HG03378 (cell line): ENCODE data around the gene CD36.

Experiments used
- ATAC-seq: cut with Tn5 transposase; IDR thresholded peaks from one replicate; pipeline ENCODE4 v1.9.1; 2021; ENCODE audit warnings: mild to moderate bottlenecking, moderate library complexity; ENCODE audit not compliant: unreplicated experiment

CD36 gene

GRCh38 chr7:80623503-80624252 lies 14.8 kb upstream of the CD36 start:
- ATAC-seq = no peak

- no peak for ATAC-seq
These were observed 13.7 kb upstream of the CD36 start for GRCh38 chr7:80624763-80625162.

- ATAC-seq = no peak
These were observed 9.4 kb upstream of the CD36 start for GRCh38 chr7:80629023-80629422.

DNA sequence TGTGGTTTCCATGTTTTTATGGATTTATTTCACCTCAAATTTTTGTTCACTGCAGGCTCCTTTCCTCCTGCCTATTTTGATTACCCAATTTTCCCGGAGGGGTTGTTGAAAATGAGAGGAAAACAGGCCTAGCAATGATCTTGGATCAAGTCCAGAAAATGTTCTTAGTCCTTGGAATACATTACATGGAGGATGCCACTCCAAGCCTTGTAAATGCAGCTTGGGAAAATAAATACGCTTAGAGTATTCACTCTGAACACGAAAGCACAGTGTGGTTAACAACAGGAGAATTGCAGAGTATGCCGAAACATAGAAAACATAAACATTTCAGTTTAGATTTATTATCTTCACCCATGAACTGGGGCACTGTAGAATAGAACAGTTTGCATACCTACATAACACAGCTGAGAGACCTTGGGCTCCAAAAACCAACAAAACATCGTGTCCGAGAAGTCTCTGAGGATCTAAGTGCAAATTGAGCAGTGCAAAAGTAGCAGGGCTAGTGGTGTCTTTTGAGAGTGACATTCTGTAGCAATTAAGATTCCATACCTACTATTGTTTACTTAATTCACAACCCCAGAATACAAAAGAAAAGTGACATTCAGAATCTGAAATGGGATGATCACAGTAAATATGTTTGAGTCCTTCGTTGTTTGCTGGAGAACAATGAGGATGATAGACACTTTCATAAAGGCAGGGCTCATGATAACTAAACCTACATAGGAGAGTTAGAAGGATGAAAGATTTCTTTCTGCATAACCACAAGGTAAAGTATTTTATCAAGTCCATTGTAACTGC lies 7.6 kb upstream of the CD36 start:
- ATAC-seq = no peak

- no peak for ATAC-seq
These were observed 7.0 kb upstream of the CD36 start for GRCh38 chr7:80631421-80631820.

- ATAC-seq = no peak
These were observed 6.3 kb upstream of the CD36 start for GRCh38 chr7:80632139-80632538.

GRCh38 chr7:80632819-80633218 lies 5.6 kb upstream of the CD36 start:
- ATAC-seq = no peak

- ATAC-seq = no peak
These were observed 3.9 kb upstream of the CD36 start for GRCh38 chr7:80634505-80634904.

DNA sequence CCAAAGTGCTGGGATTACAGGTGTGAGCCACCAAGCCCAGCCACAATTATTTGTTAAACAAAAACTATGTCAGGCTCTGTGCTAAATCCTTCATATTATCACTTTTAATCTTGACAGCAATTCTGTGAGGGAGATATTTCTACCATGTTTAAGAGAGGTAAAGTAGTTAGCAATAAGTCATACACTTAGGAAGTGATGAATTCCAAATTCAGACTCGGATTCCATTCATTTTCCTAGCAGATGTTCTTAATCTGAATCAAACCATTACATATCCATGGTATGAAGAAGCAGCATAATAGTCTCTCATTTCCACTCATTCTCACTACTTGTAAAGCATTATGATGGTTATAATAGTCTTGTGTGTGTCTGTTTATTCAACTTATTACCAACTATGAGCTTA lies 2.9 kb upstream of the CD36 start:
- no peak for ATAC-seq

DNA sequence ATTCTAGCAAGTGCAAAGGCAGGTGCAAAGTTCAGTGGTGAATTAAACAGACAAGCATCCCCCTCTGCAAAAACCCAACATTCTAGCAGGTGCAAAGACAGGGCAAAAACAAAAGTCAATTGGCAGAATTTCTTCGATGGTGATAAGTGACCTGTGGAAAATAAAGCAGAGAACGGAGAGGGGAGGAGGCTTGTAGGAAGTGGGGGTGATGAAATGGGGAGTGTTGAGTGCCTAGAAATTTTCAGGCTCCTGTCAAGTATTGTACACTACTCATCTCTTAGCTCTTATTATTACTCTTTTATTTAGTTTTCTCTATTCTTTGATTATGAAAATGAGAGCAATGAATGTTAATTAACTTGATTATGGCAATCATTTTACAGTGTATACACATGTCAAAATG lies 2.4 kb upstream of the CD36 start:
- no peak for ATAC-seq

GRCh38 chr7:80636709-80637108 lies 1.7 kb upstream of the CD36 start:
- ATAC-seq = no peak

DNA sequence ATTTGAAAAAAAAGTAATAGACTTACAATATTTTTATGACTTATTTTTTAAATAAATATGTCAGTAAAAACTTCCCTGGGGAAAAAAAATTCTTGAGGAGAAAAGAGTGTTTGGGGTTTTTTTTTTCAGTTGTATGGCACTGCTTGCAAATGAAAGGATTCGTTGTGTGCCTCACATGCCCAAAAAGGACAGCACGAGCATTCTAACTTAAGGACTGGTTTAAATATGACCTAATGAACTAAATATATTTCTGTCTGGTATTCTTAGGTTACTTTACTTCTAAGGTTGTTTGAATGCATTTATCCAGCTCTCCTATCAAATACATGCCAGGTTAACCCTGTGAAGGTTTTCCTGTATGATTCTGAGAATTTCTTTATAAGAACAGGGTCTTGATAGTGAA lies 988 bp upstream of the CD36 start:
- no peak for ATAC-seq

- ATAC-seq = no peak
These were observed 569 bp downstream of the CD36 start for GRCh38 chr7:80639011-80639410.

- no peak for ATAC-seq
These were observed 2.4 kb downstream of the CD36 start for GRCh38 chr7:80640846-80641245.

GRCh38 chr7:80641548-80641947 lies 3.1 kb downstream of the CD36 start:
- ATAC-seq = no peak

GRCh38 chr7:80642871-80643270 lies 4.4 kb downstream of the CD36 start:
- no peak for ATAC-seq

DNA sequence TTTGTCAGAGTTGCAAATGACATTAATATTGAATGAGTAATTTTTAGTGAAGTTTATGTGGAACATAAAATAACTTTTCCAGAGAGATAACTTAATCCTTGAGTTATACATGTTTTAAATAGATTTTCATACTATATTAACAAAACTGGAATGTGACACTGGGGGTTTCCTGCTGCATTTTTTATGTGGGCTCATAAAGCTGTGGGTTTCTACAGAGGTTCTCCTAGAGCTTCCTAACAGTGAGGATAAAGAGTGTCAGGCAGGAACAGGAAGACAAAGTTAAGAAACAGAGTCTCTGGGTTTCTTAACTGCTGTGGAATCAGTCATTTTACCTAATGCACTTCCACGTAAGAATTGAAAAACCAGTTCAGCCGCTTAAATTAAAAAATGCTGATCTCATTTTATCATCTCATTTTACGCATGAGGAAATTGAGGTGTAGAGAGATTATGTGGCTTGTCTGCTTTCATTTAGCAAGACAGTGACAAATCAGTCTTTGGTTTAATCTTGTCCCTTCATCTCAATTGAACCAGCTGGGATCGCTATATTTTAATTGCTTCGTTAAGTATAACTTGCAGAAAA lies 5.0 kb downstream of the CD36 start:
- ATAC-seq = no peak

DNA sequence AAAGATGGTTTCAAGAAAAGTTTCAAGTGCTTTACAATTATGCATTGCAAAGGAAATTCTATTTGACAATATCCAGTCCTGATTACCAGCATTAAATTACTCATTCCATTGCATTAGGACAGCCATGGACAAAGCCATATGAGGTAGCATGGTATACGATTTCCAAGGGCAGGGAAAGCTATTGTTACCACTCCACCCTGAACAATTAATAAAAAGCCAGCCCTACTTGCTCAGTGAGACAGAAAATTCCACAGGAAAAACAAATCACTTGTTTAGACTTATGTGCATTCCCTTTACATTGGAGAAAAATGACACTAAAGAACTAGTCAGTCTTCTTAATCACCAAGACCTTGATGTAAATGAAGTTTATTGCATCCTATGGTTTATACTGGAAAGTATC lies 5.6 kb downstream of the CD36 start:
- no peak for ATAC-seq

DNA sequence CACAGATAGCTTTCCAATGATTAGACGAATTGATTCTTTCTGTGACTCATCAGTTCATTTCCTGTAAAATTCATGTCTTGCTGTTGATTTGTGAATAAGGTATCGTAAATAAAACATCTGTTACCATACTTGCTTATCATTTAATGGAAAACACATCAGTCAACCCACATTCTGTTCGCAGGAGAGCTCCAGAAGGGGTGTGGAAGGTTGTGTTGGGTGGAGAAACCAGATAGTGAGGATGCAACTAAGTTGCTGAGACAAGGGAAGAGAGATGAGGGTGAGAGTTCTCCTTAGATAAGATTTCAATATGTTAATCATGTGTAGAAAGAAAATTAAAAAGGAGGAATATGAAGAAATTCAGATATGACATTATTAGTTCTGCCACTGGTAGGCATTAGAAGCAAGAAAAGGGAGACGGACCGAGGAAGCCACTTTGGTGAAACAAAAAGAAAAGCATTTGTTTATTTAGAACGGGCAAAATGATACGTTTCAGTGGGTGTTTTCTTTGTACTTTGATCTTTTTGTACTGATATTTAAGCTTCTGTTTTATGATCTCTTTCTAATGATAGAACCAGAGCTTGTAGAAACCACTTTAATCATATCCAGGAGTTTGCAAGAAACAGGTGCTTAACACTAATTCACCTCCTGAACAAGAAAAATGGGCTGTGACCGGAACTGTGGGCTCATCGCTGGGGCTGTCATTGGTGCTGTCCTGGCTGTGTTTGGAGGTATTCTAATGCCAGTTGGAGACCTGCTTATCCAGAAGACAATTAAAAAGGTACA lies 7.8 kb downstream of the CD36 start:
- ATAC-seq = no peak

DNA sequence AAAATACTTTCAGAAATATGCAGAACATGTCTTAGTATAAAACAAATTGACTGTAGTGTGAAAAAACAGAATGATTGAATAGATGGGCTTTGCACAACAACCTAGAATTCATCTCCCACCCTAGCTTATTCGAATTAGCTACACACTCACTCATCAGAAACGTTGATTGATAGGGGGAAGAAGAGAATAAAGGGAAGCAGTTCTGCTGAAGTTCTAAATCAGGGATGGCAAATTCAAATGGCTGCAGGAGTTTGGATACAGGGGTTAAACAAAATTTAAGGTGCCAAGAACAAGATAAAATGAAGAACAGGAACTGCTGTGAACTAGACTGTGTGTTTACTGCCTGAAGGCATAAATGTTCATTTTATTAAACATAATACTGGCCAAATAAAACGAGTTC lies 9.0 kb downstream of the CD36 start:
- ATAC-seq = no peak

DNA sequence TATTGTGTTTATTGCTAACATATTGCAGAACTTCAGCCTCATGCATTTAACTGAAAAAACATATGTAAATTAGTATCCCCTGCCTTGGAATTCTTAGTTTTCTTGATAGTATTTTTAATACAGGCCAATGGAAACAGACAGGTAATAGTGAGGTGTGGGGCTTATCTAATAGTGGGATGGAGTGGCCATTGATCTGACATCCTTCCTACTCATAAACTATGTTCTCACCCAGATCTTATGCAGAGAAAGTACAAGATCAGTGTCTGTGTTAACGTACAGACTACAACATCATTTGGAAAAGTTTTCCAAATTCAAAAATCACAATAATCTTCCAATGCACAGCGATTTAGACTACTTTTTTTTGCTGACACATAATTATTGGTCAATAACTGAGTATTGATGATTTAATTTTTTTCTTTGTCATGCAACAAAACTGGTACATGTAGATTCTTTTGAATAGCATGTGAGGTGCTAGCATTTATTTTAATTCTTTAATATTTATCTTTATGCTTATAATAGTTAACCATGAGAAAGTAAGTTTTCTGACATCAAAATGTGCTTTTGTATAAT lies 9.7 kb downstream of the CD36 start:
- no peak for ATAC-seq
